RPMI8226 (cell line): ENCODE results near the gene ALLC.

Experiments
- DNase-seq: peaks from one replicate; pipeline ENCODE4 v3.0.0-alpha.2; 2015

ALLC gene

DNA sequence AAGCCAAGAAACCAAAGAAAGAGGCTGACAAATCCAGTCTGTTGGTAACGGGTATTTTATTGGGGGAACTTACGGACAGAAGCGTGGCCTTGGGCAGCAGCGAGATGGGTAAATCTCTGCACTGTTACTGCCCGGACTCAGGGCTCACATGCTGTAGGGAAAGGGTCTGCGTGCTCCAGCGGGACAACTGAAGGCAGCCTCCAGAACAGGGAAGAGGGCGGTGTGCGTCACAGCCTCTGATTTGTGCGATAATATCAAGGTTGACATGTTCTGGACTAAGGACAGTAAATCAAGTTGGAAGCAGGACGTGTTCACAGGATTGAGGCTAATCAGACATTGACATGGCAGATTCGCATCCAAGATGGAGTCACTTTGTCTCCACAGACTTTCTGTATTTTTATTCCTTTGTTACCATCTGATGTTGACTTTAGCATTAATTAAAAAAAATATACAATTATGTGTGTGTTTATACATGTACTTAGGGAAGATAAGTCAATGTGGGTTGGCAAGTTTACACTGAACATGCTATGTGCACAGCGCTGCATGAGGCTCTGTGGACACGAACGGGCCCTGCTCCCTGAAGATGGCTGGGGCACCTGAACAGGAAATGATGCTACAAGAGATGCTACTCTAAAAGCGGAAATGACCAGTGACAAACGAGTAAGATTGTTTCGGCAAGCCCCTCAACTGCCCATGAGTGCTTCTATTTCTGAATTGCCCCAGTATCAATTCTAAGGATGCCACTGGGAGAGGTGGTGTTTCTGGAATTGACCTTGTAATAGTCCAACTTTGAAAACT lies 22.7 kb downstream of the ALLC start:
- no peak for DNase-seq

DNA sequence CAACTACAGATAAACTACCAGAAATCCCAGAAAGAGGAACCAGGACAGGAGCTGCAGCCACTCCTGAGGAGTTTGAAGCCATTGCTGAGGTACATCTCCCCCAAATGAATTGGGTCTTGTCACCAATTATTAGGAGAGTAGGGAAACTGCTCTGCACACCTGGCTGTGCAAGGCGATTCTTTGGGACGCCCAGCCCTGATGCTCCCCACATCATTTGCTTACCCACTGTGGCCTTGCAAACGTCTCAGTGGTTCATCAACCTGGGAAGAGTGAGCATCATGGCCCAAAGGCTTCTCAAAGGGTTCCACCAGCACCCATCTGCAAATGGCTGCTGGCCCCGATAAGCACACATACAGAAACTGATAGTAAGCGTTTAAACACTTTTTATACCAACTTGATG lies 23.6 kb downstream of the ALLC start:
- no peak for DNase-seq

DNA sequence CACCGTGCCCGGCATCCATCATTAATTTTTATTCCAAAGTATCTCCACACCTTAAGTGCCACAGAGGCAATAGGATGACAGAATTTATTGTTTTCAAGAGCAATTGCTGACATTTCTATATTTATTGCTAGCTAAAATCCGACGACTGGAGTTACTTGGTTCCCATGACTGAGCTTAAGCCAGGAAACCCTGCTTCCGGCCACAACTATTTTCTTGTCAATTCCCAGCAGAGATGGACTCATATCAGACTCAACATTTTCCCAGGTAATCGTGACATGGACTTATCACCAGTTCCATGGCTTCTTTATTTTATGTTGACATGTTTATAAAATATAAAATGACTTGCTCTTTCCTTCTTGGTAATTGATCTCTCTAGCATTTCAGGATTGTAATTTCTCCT lies 24.8 kb downstream of the ALLC start:
- no peak for DNase-seq

DNA sequence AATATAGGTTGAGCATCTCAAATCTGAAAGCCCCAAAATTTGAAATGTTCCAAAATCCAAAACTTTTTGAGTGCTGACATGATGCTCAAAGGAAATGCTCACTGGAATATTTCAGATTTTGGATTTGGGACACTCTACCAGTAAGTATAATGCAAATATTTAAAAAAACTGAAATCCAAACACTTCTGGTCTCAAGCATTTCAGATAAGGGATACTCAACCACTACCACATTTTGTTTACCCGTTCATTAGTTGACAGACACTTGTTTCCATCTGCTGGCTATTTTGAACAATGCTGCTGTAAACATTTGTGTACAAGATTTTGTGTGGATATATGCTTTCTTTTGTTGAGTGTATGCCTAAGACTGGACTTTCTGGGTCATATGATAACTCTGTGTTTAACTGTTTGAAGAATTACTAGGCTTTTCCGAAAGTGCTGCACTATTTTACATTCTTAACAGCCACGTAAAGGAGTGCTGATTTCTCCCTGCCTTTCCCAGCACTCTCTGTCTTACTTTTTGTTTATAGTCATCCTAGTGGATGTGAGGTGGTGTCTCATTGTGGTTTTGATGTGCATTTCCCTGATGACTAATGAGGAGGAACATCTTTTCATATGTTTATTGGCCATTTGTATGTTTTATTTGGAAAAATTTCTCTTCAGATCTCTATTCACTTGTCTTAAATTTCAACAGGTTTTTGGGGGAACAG lies 25.9 kb downstream of the ALLC start:
- no peak for DNase-seq

- no peak for DNase-seq
Measured at GRCh38 chr2:3689998-3690748, 32.2 kb downstream of the ALLC start.

- DNase-seq = no peak
Measured at GRCh38 chr2:3692375-3692774, 34.4 kb downstream of the ALLC start.

- no peak for DNase-seq
Measured at GRCh38 chr2:3696545-3696944, 38.5 kb downstream of the ALLC start.

- DNase-seq = no peak
Measured at GRCh38 chr2:3701071-3701470, 43.1 kb downstream of the ALLC start.

DNA sequence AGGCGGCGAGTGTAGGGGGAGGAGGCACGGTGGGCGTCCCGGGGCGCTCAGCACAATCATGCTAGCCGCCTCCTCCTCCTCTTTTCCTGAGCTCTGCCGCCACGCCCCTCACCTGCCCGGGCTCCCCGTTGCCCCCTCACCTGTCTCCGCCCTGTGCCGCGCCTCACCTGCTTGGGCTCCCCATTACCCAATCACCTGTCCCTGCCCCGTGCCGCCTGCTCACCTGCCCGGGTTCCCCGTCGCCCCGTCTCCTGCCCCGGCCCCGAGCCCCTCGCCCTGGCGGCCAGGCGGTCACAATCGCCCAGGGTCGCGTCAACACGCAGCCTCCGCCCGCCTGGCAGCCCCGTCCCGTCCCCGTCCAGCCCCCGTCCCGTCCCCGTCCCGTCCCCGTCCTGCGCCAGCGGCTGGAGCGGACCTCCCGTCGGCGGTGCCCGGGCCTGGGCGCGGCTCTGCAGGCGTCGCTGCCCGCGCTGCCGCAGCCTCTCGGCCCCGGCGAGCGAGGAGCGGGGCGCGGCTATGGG lies 45.3 kb downstream of the ALLC start, which contains the start of gene DCDC2C:
DCDC2C (plus strand) TSS at position 340 of the 521 bp plus-strand sequence; CDS start at position 517, 177 bp downstream.
- no peak for DNase-seq

- DNase-seq = no peak
Measured at GRCh38 chr2:3703757-3704355, 45.9 kb downstream of the ALLC start.

- DNase-seq = no peak
Measured at GRCh38 chr2:3704692-3705091, 46.7 kb downstream of the ALLC start.

DNA sequence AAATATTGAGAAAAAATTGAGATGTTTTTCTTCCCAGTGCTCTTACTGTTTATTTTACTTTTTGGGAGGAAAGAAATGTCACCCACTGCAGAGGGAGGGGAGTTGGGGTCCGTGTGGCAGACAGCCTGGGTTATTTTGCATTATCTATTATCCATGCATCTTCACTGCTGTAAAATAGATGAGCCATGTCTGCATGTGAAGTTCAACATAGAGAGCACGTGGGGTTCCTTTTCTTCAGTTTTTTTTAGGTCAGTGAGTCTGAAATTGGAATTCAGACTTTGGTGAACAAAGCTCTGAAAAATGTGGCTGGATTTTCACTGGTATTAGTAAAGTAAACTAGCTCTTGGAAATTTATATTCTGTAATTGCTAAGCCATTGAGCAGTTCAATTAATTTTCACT lies 47.8 kb downstream of the ALLC start:
- DNase-seq = no peak

DNA sequence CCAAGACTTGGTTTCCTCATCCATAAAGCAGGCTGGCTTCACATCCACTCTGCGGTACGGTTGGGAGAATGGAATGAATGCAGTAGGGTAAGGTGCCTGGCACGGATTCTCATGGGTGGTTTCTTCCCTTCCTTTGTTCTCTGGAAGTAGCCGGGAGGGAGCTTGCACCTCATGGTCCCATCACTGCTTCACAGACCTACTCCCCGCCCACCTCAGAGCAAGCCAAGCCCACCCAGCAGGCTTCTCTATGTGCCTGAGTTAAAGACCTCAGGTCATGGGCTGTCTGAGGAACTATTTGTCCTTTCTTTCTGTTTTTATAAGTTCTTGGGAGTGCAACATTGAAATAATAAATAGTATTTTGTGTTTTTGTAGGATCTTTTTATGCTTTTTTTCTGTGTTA lies 48.9 kb downstream of the ALLC start:
- DNase-seq = no peak

DNA sequence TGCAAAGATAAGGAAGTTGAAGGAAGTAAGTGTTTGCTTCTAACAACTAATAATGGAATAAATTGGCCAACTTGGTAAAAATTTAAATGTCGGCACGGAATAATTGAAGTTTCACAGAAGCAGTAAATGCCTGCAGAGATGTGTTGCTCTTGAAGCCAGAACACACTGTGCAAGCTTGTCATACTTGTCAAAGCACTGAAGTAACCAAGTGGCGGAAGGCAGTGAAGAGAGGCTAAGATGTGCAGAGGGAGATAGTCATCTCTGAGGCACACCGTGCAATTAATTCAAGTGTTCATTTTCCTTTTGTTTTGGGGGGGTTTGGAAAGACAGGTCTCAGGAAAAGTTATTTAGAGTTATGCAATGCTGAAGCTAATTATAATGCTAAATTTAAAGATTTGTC lies 50.6 kb downstream of the ALLC start:
- DNase-seq = no peak

DNA sequence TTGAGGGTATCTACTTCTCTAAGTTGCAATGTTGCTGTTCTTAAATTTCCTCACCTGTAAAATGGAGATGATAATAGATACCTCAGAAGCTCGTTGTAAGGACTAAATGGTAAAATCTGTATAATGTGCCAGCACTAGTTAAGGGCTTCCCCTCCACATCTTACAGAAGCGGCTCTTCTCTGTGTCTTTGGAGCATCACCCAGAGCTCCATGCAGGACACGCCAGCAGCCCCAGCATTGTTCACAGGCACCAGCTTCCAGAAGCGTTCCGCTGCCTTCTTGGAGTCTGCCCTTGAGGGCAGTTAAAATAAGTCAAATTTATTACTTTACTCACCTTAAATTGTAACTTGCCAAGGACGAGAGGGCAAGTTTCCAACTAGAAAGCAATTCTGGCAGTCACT lies 51.2 kb downstream of the ALLC start:
- no peak for DNase-seq

DNA sequence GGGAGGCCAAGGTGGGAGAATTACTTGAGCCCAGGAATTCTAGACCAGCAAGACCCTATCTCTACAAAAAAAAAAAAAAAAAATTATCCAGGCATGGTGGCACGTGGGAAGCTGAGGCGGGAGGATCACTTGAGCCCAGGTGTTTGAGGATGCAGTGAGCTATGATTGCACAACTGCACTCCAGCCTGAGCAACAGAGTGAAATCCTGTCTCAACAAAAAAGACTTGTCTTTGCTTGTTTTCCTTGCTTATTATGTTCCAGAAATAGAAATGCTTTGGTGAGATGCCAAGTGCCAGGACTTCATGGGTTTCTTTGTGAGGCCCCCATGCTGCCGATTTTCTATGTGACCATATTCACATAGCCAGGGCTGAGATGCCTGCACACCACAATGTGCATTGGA lies 54.4 kb downstream of the ALLC start:
- DNase-seq = no peak

GRCh38 chr2:3712831-3713503 lies 55.0 kb downstream of the ALLC start:
- no peak for DNase-seq

DNA sequence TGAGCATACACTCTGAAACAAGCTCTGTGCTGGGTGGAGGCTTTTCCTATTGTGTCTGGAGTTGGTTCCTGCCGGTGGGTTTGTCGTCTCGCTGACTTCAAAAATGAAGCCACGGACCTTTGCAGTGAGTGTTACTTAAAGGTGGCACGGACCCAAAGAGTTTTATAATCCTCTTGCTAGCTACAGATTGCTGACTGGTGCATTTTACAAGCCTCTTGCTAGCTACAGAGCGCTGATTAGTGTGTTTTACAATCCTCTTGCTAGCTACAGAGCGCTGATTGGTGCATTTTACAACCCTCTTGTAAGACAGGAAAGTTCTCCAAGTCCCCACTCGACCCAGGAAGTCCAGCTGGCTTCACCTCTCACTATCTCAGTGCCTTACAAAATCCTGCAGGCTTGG lies 60.7 kb downstream of the ALLC start:
- DNase-seq = no peak

DNA sequence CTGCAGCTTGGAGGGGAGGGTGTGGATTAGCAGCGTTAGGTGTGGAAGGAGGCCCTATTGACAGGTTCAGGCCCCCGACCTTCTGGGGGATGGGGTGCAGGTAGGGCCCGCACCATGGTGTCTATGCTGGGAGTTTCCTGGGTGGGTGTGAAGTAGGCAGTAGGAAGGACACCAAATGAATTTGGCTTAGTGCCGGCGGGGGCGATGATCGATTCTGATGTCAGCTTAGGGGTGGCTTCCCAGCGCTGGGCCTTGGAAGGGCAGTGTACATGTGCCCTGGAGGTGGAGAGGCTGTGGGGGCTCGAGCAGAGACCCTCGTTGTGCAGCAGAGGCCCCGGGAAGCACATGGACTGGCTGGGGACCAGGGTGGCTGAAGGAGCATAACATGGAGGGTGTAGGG lies 67.0 kb downstream of the ALLC start:
- DNase-seq = no peak

DNA sequence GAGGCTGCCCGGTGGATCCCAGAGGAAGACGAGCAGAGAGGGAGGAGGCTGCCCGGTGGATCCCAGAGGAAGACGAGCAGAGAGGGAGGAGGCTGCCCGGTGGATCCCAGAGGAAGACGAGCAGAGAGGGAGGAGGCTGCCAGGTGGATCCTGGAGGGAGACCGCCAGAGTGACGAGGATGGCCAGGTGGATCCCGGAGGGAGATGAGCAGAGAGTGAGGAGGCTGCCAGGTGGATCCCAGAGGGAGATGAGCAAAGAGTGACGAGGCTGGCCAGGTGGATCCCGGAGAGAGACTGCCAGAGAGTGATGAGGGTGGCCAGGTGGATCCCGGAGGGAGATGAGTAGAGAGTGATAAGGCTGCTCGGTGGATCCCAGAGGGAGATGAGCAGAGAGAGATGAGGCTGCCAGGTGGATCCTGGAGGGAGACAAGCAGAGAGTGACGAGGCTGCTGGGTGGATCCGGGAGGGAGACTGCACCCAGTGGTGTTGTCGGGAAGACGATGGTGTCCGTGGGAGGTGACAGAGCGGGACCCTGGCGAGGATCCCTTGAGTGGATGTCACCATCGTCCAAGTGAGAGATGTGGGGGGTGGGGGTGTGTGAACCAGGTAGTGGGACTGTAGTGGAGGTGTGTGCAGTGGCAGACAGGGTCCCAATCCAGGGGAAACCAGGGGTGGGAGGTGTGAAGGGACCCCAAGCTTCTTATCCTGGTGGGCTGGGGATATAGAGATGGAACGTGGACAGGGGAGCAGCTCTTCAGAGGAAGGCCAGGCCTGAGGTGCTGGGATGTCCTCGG lies 67.7 kb downstream of the ALLC start:
- no peak for DNase-seq

GRCh38 chr2:3726511-3726910 lies 68.5 kb downstream of the ALLC start:
- DNase-seq = no peak
